HepG2 (cell line): ENCODE data around the gene SLC16A6. TPM values are rescaled to one million over a fixed set of nuclear protein-coding genes. Genes with fewer than 3 reads are reported as not detected.
"Not testable (repeated sequence)": the region's sequence is repeated elsewhere in the genome, so short reads cannot be mapped to it uniquely, and the experiment has no call there.

ENCODE experiments used
- ATAC-seq: fragments of 200-7000 bp; cut with Tn5 transposase; 3 replicates; pipeline ENCODE4 v1.9.1; 2020; ENCODE audit warnings: mild to moderate bottlenecking, moderate library complexity
- BruUV-seq: library from RNA; stranded (reverse); fragments of 400-500 nt; replicated peaks from 2 replicates; lab custom pipeline; 2021; lab: Mats Ljungman, UMichigan
- CTCF ChIA-PET: fragments of 300-600 bp; formaldehyde crosslinking; extraction: SDS; loops from one replicate; lab custom pipeline; 2021; ENCODE audit warnings: low total read pairs, inconsistent platforms, low intra/inter-chr PET ratio; lab: Yijun Ruan, JAX
- POLR2A ChIA-PET: fragments of 350-600 bp; sonication (Branson Sonifier 250); formaldehyde crosslinking; loops from one replicate; lab custom pipeline; 2020; ENCODE audit warnings: antibody characterized with exemption, inconsistent platforms; lab: Yijun Ruan, JAX
- DNase-seq: peaks from one replicate; pipeline ENCODE4 v3.0.0-alpha.2; 2015; ENCODE audit warnings: low spot score
- FAIRE-seq: peaks from 3 replicates; lab custom pipeline; 2011; peaks lifted over from hg19 to GRCh38; lab: Jason Lieb, UNC
- H2AFZ ChIP-seq: one replicate; pipeline ENCODE4 v1.6.1; 2011; ENCODE audit warnings: low read length, inconsistent platforms
- H3K27ac ChIP-seq: fragments of 300-600 bp; 3 replicates; pipeline ENCODE4 v1.8.0; 2011; ENCODE audit warnings: mixed run types, mild to moderate bottlenecking, mixed read lengths, low read length, inconsistent platforms; ENCODE audit not compliant: insufficient read depth; ENCODE audit errors: extremely low read length
- H3K27me3 ChIP-seq, 2 experiments: fragments of 200-600 bp in 1 of 2; 2 replicates in 1 of 2; 3 replicates in 1 of 2; pipeline versions ENCODE4 v1.6.0 to v1.8.0; 2011; ENCODE audit warnings: low read length in 2 of 2, mild to moderate bottlenecking in 2 of 2, moderate library complexity in 2 of 2, inconsistent platforms in 1 of 2; ENCODE audit not compliant: insufficient read depth in 2 of 2, control insufficient read depth in 1 of 2
- H3K36me3 ChIP-seq, 2 experiments: fragments of 200-600 bp in 1 of 2; replicated peaks in 1 of 2; 2 replicates in 1 of 2; 3 replicates in 1 of 2; pipeline versions ENCODE4 v1.5.1 to v1.8.0; 2011; ENCODE audit warnings: low read length in 2 of 2, inconsistent platforms in 1 of 2; ENCODE audit not compliant: insufficient read depth in 2 of 2, control insufficient read depth in 1 of 2
- H3K4me1 ChIP-seq: 2 replicates; pipeline ENCODE4 v1.5.1; 2012; ENCODE audit warnings: low read length, inconsistent platforms; ENCODE audit not compliant: insufficient read depth
- H3K4me2 ChIP-seq: 2 replicates; pipeline ENCODE4 v1.6.0; 2011; ENCODE audit warnings: low read depth, low read length, inconsistent platforms
- H3K4me3 ChIP-seq, 3 experiments: fragments of 200-600 bp in 1 of 3; sonication (generic), shearing (Covaris generic) in 1 of 3; replicated peaks in 1 of 3; 2 replicates each; pipeline ENCODE4 v1.5.1; 2011 to 2016; ENCODE audit warnings: low read length in 3 of 3, inconsistent platforms in 2 of 3, low read depth in 2 of 3, mild to moderate bottlenecking in 2 of 3, control low read depth in 1 of 3, mixed read lengths in 1 of 3; ENCODE audit not compliant: insufficient read depth in 1 of 3
- H3K79me2 ChIP-seq: one replicate; pipeline ENCODE4 v1.6.1; 2011; ENCODE audit warnings: low read length, inconsistent platforms; ENCODE audit not compliant: insufficient read depth
- H3K9ac ChIP-seq: 2 replicates; pipeline ENCODE4 v1.6.0; 2011; ENCODE audit warnings: mild to moderate bottlenecking, low read depth, low read length, inconsistent platforms; ENCODE audit not compliant: insufficient read depth
- H3K9me3 ChIP-seq: 2 replicates; pipeline ENCODE4 v1.5.1; 2012; ENCODE audit warnings: mild to moderate bottlenecking, low read length
- H4K20me1 ChIP-seq: 2 replicates; pipeline ENCODE4 v1.6.0; 2011; ENCODE audit warnings: inconsistent platforms, mild to moderate bottlenecking, low read length, moderate library complexity; ENCODE audit not compliant: insufficient read depth
- ATF5 ChIP-seq: sonication (generic); formaldehyde crosslinking; IDR thresholded peaks from 2 replicates; pipeline ENCODE4 v1.4.0; 2020; ENCODE audit warnings: mild to moderate bottlenecking, low read depth, missing genetic modification reagents
- FOXO1 ChIP-seq: sonication (generic); formaldehyde crosslinking; IDR thresholded peaks from 2 replicates; pipeline ENCODE4 v1.4.0; 2020; ENCODE audit warnings: missing genetic modification reagents
- HOXA9 ChIP-seq: sonication (generic); formaldehyde crosslinking; IDR thresholded peaks from 2 replicates; pipeline ENCODE4 v1.8.1; 2022; ENCODE audit warnings: missing genetic modification reagents, mild to moderate bottlenecking, moderate library complexity, borderline replicate concordance
- PLRG1 ChIP-seq: fragments of 450-650 bp; conservative IDR thresholded peaks from 2 replicates; pipeline ENCODE4 v1.6.1; 2016
- SAFB2 ChIP-seq: sonication (generic); formaldehyde crosslinking; IDR thresholded peaks from 2 replicates; pipeline ENCODE4 v1.5.1; 2020; ENCODE audit warnings: missing genetic modification reagents, low read depth, mild to moderate bottlenecking, borderline replicate concordance
- ZNF10 ChIP-seq: sonication (generic); formaldehyde crosslinking; IDR thresholded peaks from 2 replicates; pipeline ENCODE4 v1.4.0; 2020; ENCODE audit warnings: mild to moderate bottlenecking, low read depth, missing genetic modification reagents, borderline replicate concordance
- ZNF17 ChIP-seq: sonication (generic); formaldehyde crosslinking; IDR thresholded peaks from 2 replicates; pipeline ENCODE4 v1.5.0; 2020; ENCODE audit warnings: mild to moderate bottlenecking, missing genetic modification reagents
- ZNF24 ChIP-seq: fragments of 450-650 bp; IDR thresholded peaks from 2 replicates; pipeline ENCODE4 v1.6.1; 2017; ENCODE audit warnings: antibody characterized with exemption, mild to moderate bottlenecking
- ZNF33B ChIP-seq: sonication (generic); formaldehyde crosslinking; IDR thresholded peaks from 2 replicates; pipeline ENCODE4 v1.5.1; 2020; ENCODE audit warnings: mild to moderate bottlenecking, missing genetic modification reagents
- ZNF556 ChIP-seq: sonication (generic); formaldehyde crosslinking; IDR thresholded peaks from 2 replicates; pipeline ENCODE4 v1.4.0; 2020; ENCODE audit warnings: mild to moderate bottlenecking, missing genetic modification reagents, borderline replicate concordance
- WGBS: methylation state at CpG from one replicate; pipeline ENCODE4 v1.1.6; 2017; ENCODE audit warnings: low lambda C conversion rate; 5-methylcytosine and 5-hydroxymethylcytosine counted together
- in situ Hi-C: cut with HindIII; loops from 2 replicates; pipeline ENCODE4 v1.10.0; 2017; ENCODE audit warnings: low pct_unique_long_range_greater_than_20kb; ENCODE audit not compliant: extremely low pct_ligation_motif_present
- intact Hi-C: fragments of 100-400 bp; cut with micrococcal nuclease; formaldehyde crosslinking; loops from one replicate; pipeline ENCODE4 v1.10.0; 2022; ENCODE audit not compliant: unreplicated experiment
- polyA plus RNA-seq, 8 experiments: library from polyadenylated mRNA; depleted of rRNA in 3 of 8; stranded (reverse) in 7 of 8; unstranded in 1 of 8; fragments of >200 nt; fragmentation: Illumina TruSeq in 4 of 8; extraction: Trizol in 4 of 8; gene quantifications; 2 replicates each; pipeline versions ENCODE4 v1.2.1 to v1.2.3, GENCODE V29; 2011 to 2016; ENCODE audit warnings: low read depth in 4 of 8, missing spikeins in 1 of 8, mixed read lengths in 1 of 8; ENCODE audit not compliant: insufficient read depth in 1 of 8
- total RNA-seq, 5 experiments: library from RNA; depleted of rRNA; stranded (reverse); fragments of >200 nt; fragmentation: Illumina TruSeq; extraction: Trizol; gene quantifications; 2 replicates each; pipeline ENCODE4 v1.2.3, GENCODE V29; 2016; ENCODE audit warnings: low read depth in 1 of 5
- TF ChIP-seq, protein P1 (sequence below): sonication (generic); formaldehyde crosslinking; IDR thresholded peaks from 2 replicates; pipeline ENCODE4 v1.5.1; 2020; ENCODE audit warnings: mild to moderate bottlenecking, missing genetic modification reagents

SLC16A6 gene
- total and polyA plus RNA-seq, 2 of the 13 experiments (the other 11 are each of a cell fraction or from before 2014, with no cell fraction given): 1.1 to 44.7 TPM

GRCh38 chr17:68231541-68231940 lies 59.4 kb downstream of the SLC16A6 start:
- no peak overlapping the region for H3K9ac ChIP-seq
- ChIA-PET POLR2A (no interaction called here), CTCF (no interaction called here)
- H3K4me2 ChIP-seq: no peak overlapping the region
- no peaks in the 10 kb centered on the region for H3K27me3 ChIP-seq
- H3K27ac ChIP-seq: no peak overlapping the region
- H3K9me3 ChIP-seq: no peaks in the 10 kb centered on the region
- no peaks in the 10 kb centered on the region for H4K20me1 ChIP-seq
- H3K36me3 ChIP-seq: no peaks in the 10 kb centered on the region
- TF ChIP-seq HOXA9 (CRISPR knock-in tag) (no peak), PLRG1 (no peak), ZNF24 (no peak), ZNF556 (CRISPR knock-in tag) (no peak), ATF5 (CRISPR knock-in tag) (no peak), ZNF33B (CRISPR knock-in tag) (no peak), SAFB2 (CRISPR knock-in tag) (no peak), ZNF10 (CRISPR knock-in tag) (no peak), FOXO1 (no peak), ZNF17 (CRISPR knock-in tag) (no peak)
- TF ChIP-seq, protein P1, sequence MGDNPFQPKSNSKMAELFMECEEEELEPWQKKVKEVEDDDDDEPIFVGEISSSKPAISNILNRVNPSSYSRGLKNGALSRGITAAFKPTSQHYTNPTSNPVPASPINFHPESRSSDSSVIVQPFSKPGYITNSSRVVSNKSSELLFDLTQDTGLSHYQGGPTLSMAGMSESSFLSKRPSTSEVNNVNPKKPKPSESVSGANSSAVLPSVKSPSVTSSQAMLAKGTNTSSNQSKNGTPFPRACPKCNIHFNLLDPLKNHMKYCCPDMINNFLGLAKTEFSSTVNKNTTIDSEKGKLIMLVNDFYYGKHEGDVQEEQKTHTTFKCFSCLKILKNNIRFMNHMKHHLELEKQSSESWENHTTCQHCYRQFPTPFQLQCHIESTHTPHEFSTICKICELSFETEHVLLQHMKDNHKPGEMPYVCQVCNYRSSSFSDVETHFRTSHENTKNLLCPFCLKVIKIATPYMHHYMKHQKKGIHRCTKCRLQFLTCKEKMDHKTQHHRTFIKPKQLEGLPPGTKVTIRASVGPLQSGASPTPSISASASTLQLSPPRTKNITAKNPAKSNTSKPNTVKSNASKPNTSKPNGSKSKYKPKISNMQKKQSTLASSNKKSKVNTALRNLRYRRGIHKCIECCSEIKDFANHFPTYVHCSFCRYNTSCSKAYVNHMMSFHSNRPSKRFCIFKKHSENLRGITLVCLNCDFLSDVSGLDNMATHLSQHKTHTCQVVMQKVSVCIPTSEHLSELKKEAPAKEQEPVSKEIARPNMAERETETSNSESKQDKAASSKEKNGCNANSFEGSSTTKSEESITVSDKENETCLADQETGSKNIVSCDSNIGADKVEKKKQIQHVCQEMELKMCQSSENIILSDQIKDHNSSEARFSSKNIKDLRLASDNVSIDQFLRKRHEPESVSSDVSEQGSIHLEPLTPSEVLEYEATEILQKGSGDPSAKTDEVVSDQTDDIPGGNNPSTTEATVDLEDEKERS (CRISPR knock-in tag): no peak
- BruUV-seq: no TSS peak
- no peak overlapping the region for H3K4me3 ChIP-seq
- intact Hi-C loops: no loop called here
- no peak for DNase-seq
- no peak overlapping the region for H2AFZ ChIP-seq
- peaks cover 21% of the 10 kb centered on the region for H3K4me1 ChIP-seq
- H3K79me2 ChIP-seq: no peaks in the 10 kb centered on the region
- no peak for FAIRE-seq
- in situ Hi-C loops: no loop called here
- WGBS: no CpG with 5 or more reads among the region's 1 CpG
- no peak for ATAC-seq

GRCh38 chr17:68231131-68231530 lies 59.8 kb downstream of the SLC16A6 start:
- H3K4me3 ChIP-seq, H3K4me2 ChIP-seq, POLR2A ChIA-PET, H3K9ac ChIP-seq, H3K27ac ChIP-seq, H3K9me3 ChIP-seq, H3K79me2 ChIP-seq, FAIRE-seq, in situ Hi-C loops, intact Hi-C loops, DNase-seq, H2AFZ ChIP-seq, H3K36me3 ChIP-seq, CTCF ChIA-PET, ATAC-seq, H4K20me1 ChIP-seq, BruUV-seq, H3K27me3 ChIP-seq: not testable (repeated sequence)
- 93% methylated on average over 4 of the region's 4 CpGs for WGBS
- peaks cover 21% of the 10 kb centered on the region for H3K4me1 ChIP-seq
